Forelimb muscle (tissue), 1 donor: Measurements from ENCODE around the gene CEP76. TPM values are rescaled to one million over a fixed set of nuclear protein-coding genes. Genes with fewer than 3 reads are reported as not detected.

Source experiments
- DNase-seq: peaks from one replicate; pipeline ENCODE4 v3.0.0-alpha.2; 2013; ENCODE audit warnings: low read depth
- polyA plus RNA-seq: library from polyadenylated mRNA; unstranded; fragments of 120-200 nt; gene quantifications from one replicate; pipeline ENCODE4 v1.2.1, GENCODE V29; 2013; ENCODE audit not compliant: insufficient read length

Gene CEP76
- polyA plus RNA-seq: 4.8 TPM

GRCh38 chr18:12702221-12703095 lies at the start of gene CEP76, which contains the start of gene PSMG2:
Gene CEP76 (minus strand): TSS chr18:12702723. CDS start chr18:12702548, 175 bp downstream.
Gene PSMG2 (plus strand): TSS chr18:12703042. CDS start chr18:12703108, 66 bp downstream.
- peak; percentile 56 for DNase-seq

- no peak for DNase-seq
Observed at GRCh38 chr18:12751891-12752290, 49.4 kb upstream of the CEP76 start.

- DNase-seq: no peak
Observed at GRCh38 chr18:12751503-12751884, 49.0 kb upstream of the CEP76 start.

GRCh38 chr18:12750715-12751502 lies 48.4 kb upstream of the CEP76 start:
- no peak for DNase-seq

- no peak for DNase-seq
Observed at GRCh38 chr18:12750076-12750714, 47.7 kb upstream of the CEP76 start.

- DNase-seq: no peak
Observed at GRCh38 chr18:12749121-12749520, 46.6 kb upstream of the CEP76 start.

GRCh38 chr18:12748671-12749070 lies 46.1 kb upstream of the CEP76 start:
- DNase-seq: no peak

GRCh38 chr18:12747530-12748315 lies 45.2 kb upstream of the CEP76 start:
- DNase-seq: no peak

GRCh38 chr18:12745095-12745795 lies 42.7 kb upstream of the CEP76 start:
- DNase-seq: no peak

- DNase-seq: peak; percentile 34
Observed at GRCh38 chr18:12744103-12744502, 41.6 kb upstream of the CEP76 start.

- no peak for DNase-seq
Observed at GRCh38 chr18:12742453-12742852, 39.9 kb upstream of the CEP76 start.

GRCh38 chr18:12741351-12741750 lies 38.8 kb upstream of the CEP76 start:
- DNase-seq: no peak

GRCh38 chr18:12737243-12737902 lies 34.9 kb upstream of the CEP76 start:
- no peak for DNase-seq

GRCh38 chr18:12726774-12727550 lies 24.4 kb upstream of the CEP76 start:
- peak; percentile 41 for DNase-seq

GRCh38 chr18:12726331-12726730 lies 23.8 kb upstream of the CEP76 start:
- no peak for DNase-seq

- no peak for DNase-seq
Observed at GRCh38 chr18:12722731-12723130, 20.2 kb upstream of the CEP76 start.

- DNase-seq: no peak
Observed at GRCh38 chr18:12721495-12722275, 19.2 kb upstream of the CEP76 start.

GRCh38 chr18:12711446-12711845 lies 8.9 kb upstream of the CEP76 start:
- no peak for DNase-seq

- DNase-seq: no peak
Observed at GRCh38 chr18:12703664-12704063, 1.1 kb upstream of the CEP76 start.
